DOHH2 (cell line): ENCODE data around the gene TRHDE.

Experiments
- H3F3A ChIP-seq: fragments of 200-600 bp; sonication (generic), shearing (Covaris generic); 2 replicates; pipeline ENCODE4 v1.6.0; 2016; ENCODE audit warnings: antibody characterized with exemption, mild to moderate bottlenecking; ENCODE audit not compliant: control insufficient read depth, insufficient read depth
- H3K27ac ChIP-seq: fragments of 200-600 bp; sonication (generic); 2 replicates; pipeline ENCODE4 v1.5.1; 2014; ENCODE audit warnings: low read depth, mild to moderate bottlenecking, low read length, moderate library complexity
- H3K27me3 ChIP-seq: fragments of 200-600 bp; sonication (generic); 2 replicates; pipeline ENCODE4 v1.6.1; 2014; ENCODE audit warnings: mild to moderate bottlenecking, low read length, mixed read lengths; ENCODE audit not compliant: control insufficient read depth
- H3K36me3 ChIP-seq: fragments of 200-600 bp; sonication (generic); 2 replicates; pipeline ENCODE4 v1.6.1; 2014; ENCODE audit warnings: mild to moderate bottlenecking, low read length, moderate library complexity, mixed read lengths; ENCODE audit not compliant: control insufficient read depth
- H3K4me1 ChIP-seq: fragments of 200-600 bp; sonication (generic); 2 replicates; pipeline ENCODE4 v1.6.1; 2014; ENCODE audit warnings: mild to moderate bottlenecking, low read length, mixed read lengths; ENCODE audit not compliant: control insufficient read depth
- H3K4me2 ChIP-seq: fragments of 200-600 bp; sonication (generic); 2 replicates; pipeline ENCODE4 v1.6.0; 2014; ENCODE audit warnings: mild to moderate bottlenecking, low read length, moderate library complexity
- H3K4me3 ChIP-seq: fragments of 200-600 bp; sonication (generic); 2 replicates; pipeline ENCODE4 v1.5.1; 2014; ENCODE audit warnings: mild to moderate bottlenecking, low read length, mixed read lengths
- H3K79me2 ChIP-seq: fragments of 200-600 bp; sonication (generic); 2 replicates; pipeline ENCODE4 v1.6.1; 2014; ENCODE audit warnings: mild to moderate bottlenecking, low read length, mixed read lengths; ENCODE audit not compliant: control insufficient read depth
- H3K9me2 ChIP-seq: fragments of 200-600 bp; sonication (generic); replicated peaks from 2 replicates; pipeline ENCODE4 v1.6.1; 2014; ENCODE audit warnings: mild to moderate bottlenecking, low read length, mixed read lengths; ENCODE audit not compliant: control insufficient read depth
- H3K9me3 ChIP-seq: fragments of 200-600 bp; sonication (generic); 2 replicates; pipeline ENCODE4 v1.6.1; 2014; ENCODE audit warnings: antibody characterized with exemption, low read length, mixed read lengths; ENCODE audit not compliant: control insufficient read depth, insufficient read depth
- H4K20me1 ChIP-seq: fragments of 200-600 bp; sonication (generic); 2 replicates; pipeline ENCODE4 v1.6.0; 2014; ENCODE audit warnings: low read depth, mild to moderate bottlenecking, antibody characterized with exemption, low read length, moderate library complexity; ENCODE audit not compliant: control insufficient read depth, insufficient read depth
- CTCF ChIP-seq: fragments of 200-600 bp; sonication (generic); IDR thresholded peaks from one replicate; pipeline ENCODE4 v1.5.1; 2014; ENCODE audit warnings: antibody characterized with exemption, mild to moderate bottlenecking, low read depth, low read length; ENCODE audit not compliant: poor library complexity, severe bottlenecking
- EZH2phosphoT487 ChIP-seq: fragments of 200-600 bp; sonication (generic); IDR thresholded peaks from 2 replicates; pipeline ENCODE4 v1.6.1; 2017; ENCODE audit warnings: borderline replicate concordance, mild to moderate bottlenecking, antibody characterized with exemption, low read length, moderate library complexity, mixed read lengths

Gene TRHDE

GRCh38 chr12:72278894-72279293 is 6.7 kb downstream of the TRHDE start:
- no peak for TF ChIP-seq CTCF
- TF ChIP-seq EZH2phosphoT487, result no peak
- H3K27ac ChIP-seq, result no peak overlapping the region
- no peaks in the 10 kb centered on the region for H3K4me1 ChIP-seq
- H3K9me3 ChIP-seq, result no peaks in the 10 kb centered on the region
- no peak overlapping the region for H3K4me3 ChIP-seq
- no peaks in the 10 kb centered on the region for H3K36me3 ChIP-seq
- no peaks in the 10 kb centered on the region for H3K79me2 ChIP-seq
- H3K27me3 ChIP-seq, result no peaks in the 10 kb centered on the region
- H3K9me2 ChIP-seq, result no peaks in the 10 kb centered on the region
- H4K20me1 ChIP-seq, result no peaks in the 10 kb centered on the region
- no peaks in the 10 kb centered on the region for H3F3A ChIP-seq
- H3K4me2 ChIP-seq, result no peak overlapping the region

GRCh38 chr12:72281126-72281525 is 9.0 kb downstream of the TRHDE start:
- Histone ChIP-seq H3K27ac (no peak overlapping the region), H3F3A (no peaks in the 10 kb centered on the region), H3K36me3 (no peaks in the 10 kb centered on the region), H3K4me1 (no peaks in the 10 kb centered on the region), H3K4me3 (no peak overlapping the region), H4K20me1 (no peaks in the 10 kb centered on the region), H3K9me3 (no peaks in the 10 kb centered on the region), H3K4me2 (no peak overlapping the region), H3K27me3 (no peaks in the 10 kb centered on the region), H3K79me2 (no peaks in the 10 kb centered on the region), H3K9me2 (no peaks in the 10 kb centered on the region)
- TF ChIP-seq CTCF (no peak), EZH2phosphoT487 (no peak)

GRCh38 chr12:72282721-72283120 is 10.6 kb downstream of the TRHDE start:
- Histone ChIP-seq H3K9me3 (no peaks in the 10 kb centered on the region), H3K4me3 (no peak overlapping the region), H3F3A (no peaks in the 10 kb centered on the region), H3K79me2 (no peaks in the 10 kb centered on the region), H3K27ac (no peak overlapping the region), H3K4me1 (no peaks in the 10 kb centered on the region), H3K27me3 (no peaks in the 10 kb centered on the region), H3K4me2 (no peak overlapping the region), H3K9me2 (no peaks in the 10 kb centered on the region), H3K36me3 (no peaks in the 10 kb centered on the region), H4K20me1 (no peaks in the 10 kb centered on the region)
- no peak for TF ChIP-seq CTCF
- no peak for TF ChIP-seq EZH2phosphoT487

- Histone ChIP-seq H4K20me1 (no peaks in the 10 kb centered on the region), H3K4me2 (no peak overlapping the region), H3K4me1 (no peaks in the 10 kb centered on the region), H3K36me3 (no peaks in the 10 kb centered on the region), H3K27me3 (no peaks in the 10 kb centered on the region), H3F3A (no peaks in the 10 kb centered on the region), H3K4me3 (no peak overlapping the region), H3K9me3 (no peaks in the 10 kb centered on the region), H3K79me2 (no peaks in the 10 kb centered on the region), H3K9me2 (no peaks in the 10 kb centered on the region), H3K27ac (no peak overlapping the region)
- TF ChIP-seq CTCF (no peak), EZH2phosphoT487 (no peak)
Measured at GRCh38 chr12:72285861-72286260, 13.7 kb downstream of the TRHDE start.
